BJ (cell line): Measurements from ENCODE around the gene SMAD7. TPM values are rescaled to one million over a fixed set of nuclear protein-coding genes. Genes with fewer than 3 reads are reported as not detected.

ENCODE experiments used
- CTCF ChIA-PET: fragments of 350-600 bp; formaldehyde crosslinking; extraction: SDS; loops from one replicate; lab custom pipeline; 2021; ENCODE audit warnings: antibody characterized with exemption, inconsistent platforms; lab: Yijun Ruan, JAX
- POLR2A ChIA-PET: fragments of 300-600 bp; sonication (Branson Sonifier 250); formaldehyde crosslinking; extraction: SDS; loops from one replicate; lab custom pipeline; 2021; ENCODE audit warnings: antibody characterized with exemption; lab: Charles Lee
- DNase-seq: peaks from one replicate; pipeline ENCODE4 v3.0.0-alpha.2; 2011; ENCODE audit warnings: low read depth
- H3K27me3 ChIP-seq: 2 replicates; pipeline ENCODE4 v1.6.0; 2011; ENCODE audit warnings: low read length; ENCODE audit not compliant: control insufficient read depth, insufficient read depth
- H3K36me3 ChIP-seq: 2 replicates; pipeline ENCODE4 v1.5.1; 2011; ENCODE audit warnings: low read length; ENCODE audit not compliant: control insufficient read depth, insufficient read depth
- H3K4me3 ChIP-seq: 2 replicates; pipeline ENCODE4 v1.5.1; 2011; ENCODE audit warnings: low read depth, mild to moderate bottlenecking, control low read depth, low read length
- CTCF ChIP-seq: IDR thresholded peaks from 2 replicates; pipeline ENCODE4 v1.5.1; 2011; ENCODE audit warnings: low read depth, mild to moderate bottlenecking, control low read depth, inconsistent platforms, low read length, moderate library complexity; ENCODE audit not compliant: insufficient read depth
- polyA plus RNA-seq: library from polyadenylated mRNA; depleted of rRNA; stranded (reverse); fragments of >200 nt; gene quantifications from 2 replicates; pipeline ENCODE4 v1.2.3, GENCODE V29; 2011

SMAD7 gene
- polyA plus RNA-seq, 1 experiment, result 24.2 TPM

GRCh38 chr18:48921305-48922225 lies 29.2 kb downstream of the SMAD7 start:
- H3K27me3 ChIP-seq, result no peaks in the 10 kb centered on the region
- H3K36me3 ChIP-seq, result peaks cover 12% of the 10 kb centered on the region
- POLR2A ChIA-PET, result no interaction called here
- no peak overlapping the region for H3K4me3 ChIP-seq
- no peak for TF ChIP-seq CTCF
- DNase-seq, result no peak
- CTCF ChIA-PET, result interaction anchor here (1.0 kb wide), 1 partner anchor 25 kb away, joined by 4 read pairs; no protein-coding TSS in a partner anchor

DNA sequence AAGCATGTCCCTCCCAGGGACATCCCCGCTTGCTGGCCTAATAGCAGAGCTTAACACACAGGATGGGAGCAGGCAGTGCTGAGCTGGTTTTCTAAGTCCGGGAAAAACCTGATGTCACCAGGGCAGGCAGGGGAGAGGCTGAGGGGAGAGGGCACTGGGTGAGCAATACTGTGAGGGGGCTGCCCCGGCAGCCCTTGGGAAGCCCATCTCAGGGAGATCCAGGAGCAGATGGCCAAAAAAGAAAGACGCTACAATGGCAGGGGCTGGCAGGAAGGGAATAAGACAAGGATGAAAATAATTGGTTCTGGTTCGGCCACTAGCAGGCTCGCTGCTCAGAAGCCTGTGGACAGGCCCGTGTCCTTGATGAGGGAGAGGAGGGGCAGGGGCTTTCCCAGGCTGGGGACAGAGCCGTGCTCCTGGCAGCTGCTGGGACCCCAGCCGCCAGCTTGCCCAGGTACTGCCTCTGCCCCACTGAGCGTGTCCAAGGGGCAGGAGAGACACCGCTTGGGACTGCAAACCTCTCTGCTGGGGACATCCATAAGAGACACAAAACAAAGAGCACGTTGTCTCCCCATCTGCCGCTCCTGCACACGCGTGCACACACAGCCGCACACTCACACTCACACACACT lies 30.2 kb downstream of the SMAD7 start:
- no peak for DNase-seq
- H3K27me3 ChIP-seq, result no peaks in the 10 kb centered on the region
- TF ChIP-seq CTCF, result no peak
- H3K36me3 ChIP-seq, result peaks cover 12% of the 10 kb centered on the region
- CTCF ChIA-PET, result interaction anchor here (0.7 to 1.6 kb wide), 3 partner anchors 26 to 144 kb away, joined by 3 read pairs; no protein-coding TSS in a partner anchor
- H3K4me3 ChIP-seq, result no peak overlapping the region
- POLR2A ChIA-PET, result no interaction called here

GRCh38 chr18:48919547-48919946 lies 31.2 kb downstream of the SMAD7 start:
- no peak for TF ChIP-seq CTCF
- Histone ChIP-seq H3K27me3 (no peaks in the 10 kb centered on the region), H3K4me3 (no peak overlapping the region), H3K36me3 (peaks cover 12% of the 10 kb centered on the region)
- ChIA-PET CTCF (interaction anchor here (0.7 to 1.6 kb wide), 3 partner anchors 16 to 143 kb away, joined by 3 read pairs; no protein-coding TSS in a partner anchor), POLR2A (no interaction called here)
- DNase-seq, result no peak

DNA sequence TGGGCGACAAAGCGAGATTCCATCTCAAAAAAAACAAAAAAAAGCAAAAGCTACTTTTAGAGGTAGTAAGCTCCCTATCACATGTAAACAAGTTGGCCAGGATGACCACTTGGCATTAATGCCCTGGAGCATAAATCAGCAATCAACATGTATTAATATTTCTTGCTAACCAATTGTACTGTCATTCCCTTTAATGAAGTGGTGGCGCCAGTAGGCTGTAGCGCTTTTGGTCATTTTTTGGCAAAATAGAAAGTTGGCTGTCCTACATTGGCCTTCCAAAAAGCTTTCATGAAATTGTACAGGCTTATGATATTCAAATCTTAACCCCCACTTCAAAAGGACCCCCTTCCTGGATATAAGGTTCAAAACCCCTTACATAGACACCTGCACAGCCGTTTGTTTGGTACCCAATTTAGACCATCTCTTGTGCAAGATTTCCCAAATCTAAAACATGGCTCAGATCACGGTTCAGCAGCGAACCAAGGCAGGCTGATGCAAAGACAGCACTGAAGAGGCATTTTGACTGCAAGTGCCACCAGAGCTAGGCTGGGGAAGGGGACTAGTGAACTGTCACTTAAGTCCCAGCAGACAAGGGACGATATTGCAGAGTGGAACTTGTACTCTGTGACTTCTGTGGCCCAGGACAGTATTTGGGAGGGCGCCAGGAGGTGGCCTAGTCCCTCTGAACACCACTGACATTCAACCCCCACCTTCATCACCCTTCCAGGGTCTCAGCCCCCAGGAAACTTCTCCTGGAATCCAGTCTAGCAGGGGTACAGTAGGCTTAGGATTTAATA lies 31.9 kb downstream of the SMAD7 start:
- ChIA-PET POLR2A (no interaction called here), CTCF (interaction anchor here (1.5 to 1.6 kb wide), 2 partner anchors 15 to 44 kb away, joined by 3 read pairs; no protein-coding TSS in a partner anchor)
- H3K4me3 ChIP-seq, result no peak overlapping the region
- no peak for DNase-seq
- H3K27me3 ChIP-seq, result no peaks in the 10 kb centered on the region
- no peak for TF ChIP-seq CTCF
- H3K36me3 ChIP-seq, result peaks cover 12% of the 10 kb centered on the region
